Superior temporal gyrus (tissue), 1 donor: Measurements from ENCODE around the gene NEK2.
"Not testable (repeated sequence)": the region's sequence is repeated elsewhere in the genome, so short reads cannot be mapped to it uniquely, and the experiment has no call there.

Experiments
- DNase-seq: peaks from one replicate; pipeline ENCODE4 v3.0.0-alpha.2; 2016; ENCODE audit errors: extremely low spot score

Gene NEK2

DNA sequence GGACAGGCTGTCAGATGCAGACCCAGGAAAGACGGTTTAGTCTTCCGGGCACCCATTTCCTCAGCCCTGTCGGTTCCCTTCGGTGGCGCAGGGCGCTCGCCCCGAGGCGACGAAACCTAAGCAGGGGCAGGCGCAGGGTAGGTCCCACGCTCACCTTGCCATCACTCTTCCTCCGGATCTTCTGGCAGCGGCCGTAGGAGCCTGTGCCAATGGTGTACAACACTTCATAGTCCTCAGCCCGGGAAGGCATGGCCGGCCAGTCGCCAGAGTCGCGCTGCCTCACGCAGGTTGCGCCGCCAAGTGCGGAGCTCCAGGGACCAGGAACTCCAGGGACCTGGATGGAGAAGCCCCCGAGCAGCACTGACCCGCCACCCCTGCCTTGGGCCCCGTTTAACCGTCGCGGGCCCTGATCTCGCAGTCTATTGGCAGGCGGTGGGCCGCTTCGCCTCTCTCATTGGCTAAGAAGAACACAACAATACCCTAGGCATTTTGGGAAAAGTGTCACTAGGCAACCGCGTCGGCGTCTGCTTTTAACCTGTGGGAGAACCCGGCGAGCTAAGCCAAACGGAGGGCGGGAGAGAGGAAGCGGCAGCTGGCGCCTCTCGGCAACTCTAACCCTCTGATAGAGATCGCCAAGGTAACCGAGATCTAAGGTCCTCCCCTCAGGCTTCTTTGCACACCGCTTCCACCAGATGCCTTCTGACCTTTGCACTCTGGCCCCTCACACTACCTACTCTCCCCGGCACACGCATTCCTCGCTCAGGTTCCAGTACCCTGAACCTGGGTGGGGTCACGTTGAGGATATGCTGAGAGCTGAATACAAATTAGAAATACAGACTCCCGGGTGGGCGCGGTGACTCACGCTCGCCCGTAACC is at the start of gene NEK2:
Gene NEK2, minus strand, starts transcription at position 392 of the 876 bp plus-strand sequence. Its CDS starts 142 bp downstream, at position 250.
- DNase-seq, result peak; percentile 87

DNA sequence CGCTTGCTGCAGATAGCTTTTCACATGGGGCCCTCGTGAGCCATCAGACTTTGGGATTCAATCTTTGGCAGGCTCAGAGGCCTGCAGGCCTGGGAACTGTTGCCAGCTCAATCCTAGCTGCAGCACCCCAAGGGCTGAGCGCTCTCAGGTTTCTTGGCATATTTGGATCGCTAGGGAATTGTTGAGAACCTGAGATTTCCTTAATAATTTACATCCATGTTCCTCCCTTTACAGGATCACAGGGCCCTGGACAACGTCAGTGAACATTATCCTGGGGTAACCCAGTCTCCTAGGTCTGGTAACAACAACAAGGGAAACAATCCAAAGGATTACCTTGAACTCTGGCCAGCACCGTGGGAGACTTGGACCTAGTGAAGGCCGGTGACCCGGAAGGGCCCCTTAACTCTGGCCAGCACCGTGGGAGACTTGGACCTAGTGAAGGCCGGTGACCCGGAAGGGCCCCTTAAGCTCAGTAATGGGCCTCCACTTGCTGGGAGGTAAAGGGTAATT is 49.3 kb upstream of the NEK2 start:
- no peak for DNase-seq

DNA sequence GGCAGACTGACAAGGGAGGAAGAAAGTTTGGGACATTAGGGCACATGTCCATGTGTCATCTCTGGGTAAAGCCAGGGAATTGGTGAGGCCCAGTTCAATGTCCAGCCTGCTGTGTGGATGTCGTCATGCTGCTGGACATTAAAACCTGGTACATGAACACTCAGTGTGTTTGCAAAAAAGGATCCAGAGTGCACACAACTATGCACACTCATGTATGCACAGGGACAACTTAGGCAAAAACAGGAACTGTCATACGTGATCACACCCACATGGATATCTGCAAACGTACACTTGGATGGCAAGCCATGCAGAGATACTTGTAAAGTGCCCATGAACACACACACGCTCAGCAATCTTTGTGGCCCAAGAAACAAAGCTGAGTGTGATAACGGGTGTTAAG is 47.9 kb upstream of the NEK2 start:
- no peak for DNase-seq

DNA sequence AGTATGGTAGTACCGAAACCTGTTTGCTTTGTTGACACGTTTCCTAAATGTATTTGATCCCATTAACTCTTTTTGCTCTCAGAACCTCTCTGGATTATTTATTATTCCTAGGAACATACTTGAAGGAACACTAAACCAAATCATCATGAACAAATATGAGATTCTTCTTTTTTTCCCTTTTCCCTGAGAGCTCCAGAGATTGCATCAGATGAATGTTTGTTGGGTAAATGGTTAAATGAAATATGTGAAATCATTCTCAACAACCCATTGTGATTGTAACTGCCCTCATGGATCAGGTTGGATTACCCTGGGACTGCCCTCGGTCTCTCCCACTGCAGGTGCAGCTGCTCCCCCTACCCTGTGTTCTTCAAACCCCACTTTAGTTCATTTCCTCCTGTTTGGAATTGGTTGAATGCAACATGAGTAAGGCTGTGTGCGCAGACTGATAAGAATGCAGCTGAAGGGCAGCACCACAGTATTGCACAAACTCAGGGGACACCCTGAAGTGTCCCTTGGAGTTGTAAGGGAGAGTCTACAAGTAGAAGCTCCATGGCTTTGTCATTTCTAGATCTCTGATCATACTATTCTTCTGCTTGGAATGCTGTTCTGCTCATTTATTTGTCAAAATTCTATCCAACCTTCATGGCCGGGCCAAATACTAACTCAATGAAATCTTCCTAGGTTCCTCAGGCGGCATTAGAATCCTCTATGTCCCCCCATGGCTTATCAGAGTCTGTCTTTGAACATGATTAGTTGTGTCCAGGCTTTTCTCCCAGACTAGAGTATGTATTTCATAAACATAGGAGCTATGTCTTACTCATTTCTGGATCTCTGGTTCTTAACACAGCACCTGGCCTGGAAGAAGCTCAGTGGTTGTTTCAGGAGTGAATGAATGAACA is 47.1 kb upstream of the NEK2 start:
- no peak for DNase-seq

DNA sequence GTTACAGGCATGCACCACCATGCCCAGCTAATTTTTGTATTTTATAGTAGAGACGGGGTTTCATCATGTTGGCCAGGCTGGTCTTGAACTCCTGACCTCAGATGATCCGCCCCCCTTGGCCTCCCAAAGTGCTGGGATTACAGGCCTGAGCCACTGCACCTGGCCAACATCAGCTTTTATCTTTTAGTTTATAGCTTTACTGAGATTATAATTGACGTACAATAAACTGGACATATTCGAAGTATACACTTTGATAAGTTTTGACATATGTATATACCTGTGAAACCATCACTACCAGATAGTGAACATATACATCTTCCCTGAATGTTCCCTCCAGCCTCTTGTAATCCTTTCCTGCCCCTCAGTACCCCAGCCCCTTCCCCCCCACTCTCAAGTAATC is 41.1 kb upstream of the NEK2 start:
- not testable (repeated sequence) for DNase-seq

DNA sequence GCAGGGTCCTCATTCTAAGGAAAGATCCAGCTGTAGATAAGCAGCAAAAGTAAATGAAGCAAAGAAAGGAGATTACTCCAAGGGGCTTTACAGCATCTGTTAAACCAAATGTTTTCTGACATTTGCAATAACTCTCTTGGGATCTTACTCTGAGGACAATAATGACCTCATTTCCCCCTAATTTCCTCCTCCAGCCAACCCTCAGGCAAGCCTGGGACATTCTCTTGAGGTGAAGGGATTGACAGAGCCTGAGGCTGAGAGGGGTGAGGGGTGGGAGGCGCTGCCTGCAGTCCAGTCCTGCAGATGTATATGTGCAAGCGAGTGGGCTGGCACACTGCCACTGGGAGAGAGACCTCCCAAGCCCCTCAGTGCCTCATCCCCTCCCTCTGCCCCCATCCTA is 40.5 kb upstream of the NEK2 start:
- no peak for DNase-seq

DNA sequence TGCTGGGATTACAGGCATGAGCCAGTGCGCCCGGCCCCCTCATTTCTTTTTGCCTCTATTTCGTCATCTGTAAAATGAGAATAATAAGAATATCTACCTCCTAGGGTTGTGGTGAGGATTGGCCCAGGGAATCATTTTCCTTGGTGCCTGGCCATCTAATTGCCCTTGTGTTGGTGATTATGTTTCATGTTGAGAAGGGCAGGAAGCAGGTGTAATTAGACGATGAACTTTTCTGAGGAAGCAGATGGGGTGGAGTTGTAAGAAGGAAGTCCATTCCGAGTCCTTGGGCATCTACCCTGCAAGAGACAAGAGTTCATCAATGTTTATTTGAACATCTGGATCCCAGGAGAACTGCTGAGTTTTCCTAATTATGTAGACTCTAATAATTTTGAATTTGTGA is 38.7 kb upstream of the NEK2 start:
- no peak for DNase-seq

DNA sequence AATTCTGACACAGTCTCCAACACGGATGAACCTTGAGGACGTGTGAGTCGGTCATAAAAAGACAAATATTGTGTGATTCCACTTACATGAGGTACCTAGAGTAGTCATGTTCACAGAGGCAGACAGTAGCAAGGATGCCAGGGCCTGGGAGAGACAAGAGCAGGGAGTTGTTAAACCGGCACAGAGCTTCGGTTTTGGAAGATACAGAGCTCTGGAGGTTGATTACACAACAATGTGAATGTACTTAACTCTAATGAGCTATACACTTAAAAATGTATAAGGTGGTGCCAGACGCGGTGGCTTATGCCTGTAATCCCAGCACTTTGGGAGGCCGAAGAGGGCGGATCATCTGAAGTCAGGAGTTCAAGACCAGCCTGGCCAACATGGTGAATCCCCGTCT is 37.8 kb upstream of the NEK2 start:
- no peak for DNase-seq

DNA sequence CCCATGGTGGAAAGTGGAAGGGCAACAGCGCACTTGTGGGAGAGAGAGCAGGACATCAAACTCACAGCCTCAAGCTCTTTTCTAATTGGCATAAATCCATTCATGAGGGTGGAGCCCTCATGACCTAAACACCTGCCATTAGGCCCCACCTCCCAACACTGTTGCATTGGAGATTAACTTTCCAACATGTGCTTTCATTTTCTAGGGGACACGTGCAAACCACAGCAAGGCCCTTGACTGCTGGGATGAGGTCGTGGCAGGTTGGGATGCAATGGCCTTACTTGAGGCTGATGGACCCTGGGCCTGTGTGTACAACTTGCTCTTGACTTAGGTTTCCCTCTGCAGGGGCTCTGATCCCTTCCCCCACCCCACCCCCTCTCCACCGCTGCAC is 35.9 kb upstream of the NEK2 start:
- no peak for DNase-seq

DNA sequence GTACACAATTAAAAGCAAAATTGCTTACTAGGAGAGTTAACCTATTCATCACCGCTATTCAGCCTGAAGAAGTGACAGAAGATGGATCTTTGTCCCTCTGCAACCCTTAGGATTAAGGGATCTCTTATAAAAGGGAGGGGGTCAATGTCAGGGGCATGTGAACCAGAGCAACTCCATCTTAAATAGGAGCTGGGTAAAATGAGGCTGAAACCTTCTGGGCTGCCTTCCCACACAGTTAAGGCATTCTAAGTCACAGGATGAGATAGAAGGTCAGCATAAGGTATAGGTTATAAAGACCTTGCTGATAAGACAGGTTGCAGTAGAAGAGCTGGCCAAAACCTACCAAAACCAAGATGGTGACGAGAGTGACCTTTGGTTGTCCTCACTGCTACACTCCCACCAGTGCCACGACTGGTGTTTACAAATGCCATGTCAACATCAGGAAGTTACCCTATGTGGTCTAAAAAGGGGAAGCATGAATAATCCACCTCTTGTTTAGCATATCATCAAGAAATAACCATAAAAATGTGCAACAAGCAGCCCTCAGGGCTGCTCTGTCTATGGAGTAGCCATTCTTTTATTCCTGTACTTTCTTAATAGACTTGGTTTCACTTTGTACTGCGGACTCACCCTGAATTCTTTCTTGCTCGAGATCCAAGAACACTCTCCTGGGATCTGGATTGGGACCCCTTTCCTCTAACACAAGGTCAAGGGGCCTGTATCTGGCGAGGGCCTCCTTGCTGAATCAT is 35.3 kb upstream of the NEK2 start:
- no peak for DNase-seq

DNA sequence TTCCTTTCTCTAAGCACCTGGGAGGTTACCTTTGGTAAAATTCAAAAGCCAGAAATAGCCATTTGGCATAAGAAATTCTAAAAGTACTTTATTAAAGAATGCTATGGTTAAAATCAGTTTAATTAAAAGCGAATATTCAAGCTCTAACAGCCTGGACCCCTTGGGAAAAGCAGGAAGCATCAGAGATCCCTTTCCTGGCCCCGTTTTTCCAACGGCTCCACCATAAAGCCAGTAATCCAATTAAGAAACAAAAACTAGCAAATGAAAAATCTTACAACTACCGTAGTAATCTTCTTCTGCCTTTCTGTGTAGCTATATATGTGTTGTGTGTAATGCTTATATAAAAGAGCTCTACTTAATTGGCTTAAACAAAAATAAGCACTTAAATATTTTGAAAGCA is 33.5 kb upstream of the NEK2 start:
- DNase-seq, result no peak

DNA sequence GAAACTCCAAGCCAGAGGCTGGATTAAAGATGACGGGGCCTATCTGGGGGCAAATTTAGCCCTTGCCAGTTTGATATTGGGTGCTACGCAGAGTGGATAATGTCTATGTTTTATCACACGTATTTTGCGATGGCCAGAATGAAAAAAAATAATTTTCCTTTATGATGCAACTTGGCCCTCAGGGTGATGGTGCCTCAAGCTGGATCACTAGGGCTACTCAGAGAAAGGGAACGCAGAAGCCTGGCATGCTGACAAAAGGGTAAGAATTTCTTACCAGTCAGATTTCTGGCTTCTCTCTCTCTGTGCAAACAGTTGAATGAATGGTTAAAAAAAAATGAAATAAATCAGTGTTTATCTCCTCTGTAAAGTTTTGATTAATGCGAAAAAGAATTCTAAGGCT is 32.6 kb upstream of the NEK2 start:
- DNase-seq, result no peak

DNA sequence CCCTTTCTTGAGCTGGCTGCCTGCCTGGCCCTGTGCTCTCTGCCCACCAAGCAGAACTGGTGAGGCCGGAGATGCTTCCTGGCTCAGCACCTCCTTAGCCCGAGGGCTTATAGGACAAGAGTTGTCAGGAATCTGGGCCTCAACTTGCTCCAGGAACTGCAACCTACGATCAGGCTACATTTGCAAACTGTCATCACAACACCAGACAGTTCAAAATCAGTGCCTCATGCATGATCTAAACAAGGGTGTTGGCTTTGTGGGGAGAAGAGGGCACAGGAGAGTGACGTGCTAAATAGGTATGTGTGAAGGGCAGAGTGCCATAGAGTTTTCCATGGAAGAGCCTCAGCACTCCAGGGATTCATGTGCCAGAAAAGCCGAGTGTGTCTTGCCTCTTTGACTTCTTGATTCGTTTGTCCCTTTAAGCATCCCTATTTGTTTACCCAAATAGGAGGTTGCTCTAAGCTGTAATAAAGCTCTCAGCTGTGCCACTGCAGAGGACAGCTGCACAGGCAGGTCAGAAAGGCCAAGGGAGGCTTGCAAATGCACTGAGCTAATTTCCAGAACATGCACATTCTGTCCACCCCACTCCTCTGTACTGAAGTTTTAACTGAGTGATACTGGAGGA is 30.2 kb upstream of the NEK2 start:
- DNase-seq, result no peak

DNA sequence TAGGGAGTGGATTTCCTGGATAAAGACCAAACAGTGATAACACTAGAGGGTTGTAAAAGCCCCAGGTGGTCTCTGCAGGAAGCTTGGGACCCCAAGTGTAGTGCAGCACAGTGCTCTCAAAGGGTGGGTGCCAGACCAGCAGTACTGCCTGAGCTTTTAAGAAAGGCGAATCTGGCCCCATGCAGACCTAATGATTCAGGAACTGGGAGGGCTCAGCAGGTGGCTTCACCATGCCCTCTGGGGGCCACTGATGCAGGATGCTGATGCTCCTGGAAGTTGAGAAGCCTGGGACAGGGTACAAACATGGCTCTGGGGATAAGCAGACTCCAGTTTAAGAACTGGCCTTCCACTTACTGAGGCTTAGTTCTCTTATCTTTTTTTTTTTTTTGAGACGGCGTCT is 29.1 kb upstream of the NEK2 start:
- DNase-seq, result no peak

DNA sequence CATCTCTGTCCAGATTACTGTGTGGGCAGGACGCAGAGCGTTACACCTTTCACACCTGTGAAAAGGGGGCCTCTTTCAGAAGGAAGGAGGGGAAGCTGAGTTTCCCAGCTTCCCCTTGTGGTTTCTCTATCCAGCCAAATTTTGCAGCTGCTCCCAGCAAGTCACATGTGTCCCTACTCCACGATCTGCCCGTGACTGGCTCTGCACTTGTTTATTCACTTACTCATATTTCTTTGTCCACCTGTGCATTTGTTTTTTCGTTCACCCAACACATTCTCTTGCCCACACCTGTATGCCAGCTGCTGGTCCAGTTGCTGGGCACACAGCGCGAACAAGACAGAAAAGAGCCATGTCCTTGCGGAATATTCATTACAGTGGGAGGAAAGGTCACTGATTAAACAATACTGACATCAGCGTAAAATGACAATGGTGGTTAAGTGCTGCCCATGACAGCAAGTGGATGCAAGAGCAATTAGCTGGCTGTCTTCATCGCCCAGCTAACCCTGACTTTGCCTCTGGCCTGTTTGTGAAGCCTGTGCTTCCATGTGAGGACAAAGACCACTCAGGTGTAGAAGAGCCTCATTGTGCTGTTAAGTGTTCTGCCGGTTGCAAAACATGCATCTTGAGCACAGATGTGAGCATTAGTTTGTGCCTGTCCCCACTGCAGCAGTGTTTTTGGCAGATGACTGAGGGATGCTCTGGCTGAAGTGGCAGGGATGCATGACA is 28.6 kb upstream of the NEK2 start:
- DNase-seq, result peak; percentile 61

DNA sequence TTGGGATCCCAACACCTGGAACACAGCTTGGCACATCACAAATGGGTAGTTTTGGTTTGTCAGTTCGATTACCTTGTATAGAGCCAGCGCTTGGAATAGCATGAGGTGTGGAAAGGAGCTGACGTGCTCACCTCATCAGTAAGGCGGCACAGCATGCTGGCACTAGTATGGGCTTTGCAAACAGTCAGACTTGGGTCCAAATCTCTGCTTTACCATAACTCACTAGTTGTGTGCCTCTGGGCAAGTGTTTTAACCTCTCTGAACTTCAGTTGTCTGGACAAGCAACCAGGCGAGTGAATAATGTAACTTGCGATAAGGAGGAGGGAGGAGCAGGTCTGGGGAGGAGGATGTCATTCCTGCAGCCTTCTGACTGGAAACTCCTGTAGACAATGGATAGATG is 26.3 kb upstream of the NEK2 start:
- DNase-seq, result no peak

DNA sequence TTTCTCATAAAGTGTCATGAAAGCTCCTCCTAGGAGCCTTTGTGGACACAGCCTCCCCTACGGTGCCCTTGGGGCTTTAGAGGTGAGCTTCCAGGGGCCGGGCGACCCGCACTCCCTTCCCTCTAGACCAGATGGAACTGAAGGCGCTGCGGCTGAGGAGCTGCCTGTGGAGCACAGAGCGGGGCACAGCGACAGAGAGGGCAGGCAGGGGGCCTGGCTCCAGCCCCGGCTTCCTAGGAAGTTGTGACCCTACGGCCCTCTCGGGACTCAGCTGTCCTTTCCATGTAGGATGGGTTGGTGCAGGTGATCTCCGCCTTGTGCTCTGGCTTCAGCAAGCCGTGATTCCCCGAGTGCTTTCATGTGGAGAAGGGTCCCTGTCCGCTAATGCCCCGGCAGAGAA is 23.6 kb upstream of the NEK2 start:
- DNase-seq, result no peak

DNA sequence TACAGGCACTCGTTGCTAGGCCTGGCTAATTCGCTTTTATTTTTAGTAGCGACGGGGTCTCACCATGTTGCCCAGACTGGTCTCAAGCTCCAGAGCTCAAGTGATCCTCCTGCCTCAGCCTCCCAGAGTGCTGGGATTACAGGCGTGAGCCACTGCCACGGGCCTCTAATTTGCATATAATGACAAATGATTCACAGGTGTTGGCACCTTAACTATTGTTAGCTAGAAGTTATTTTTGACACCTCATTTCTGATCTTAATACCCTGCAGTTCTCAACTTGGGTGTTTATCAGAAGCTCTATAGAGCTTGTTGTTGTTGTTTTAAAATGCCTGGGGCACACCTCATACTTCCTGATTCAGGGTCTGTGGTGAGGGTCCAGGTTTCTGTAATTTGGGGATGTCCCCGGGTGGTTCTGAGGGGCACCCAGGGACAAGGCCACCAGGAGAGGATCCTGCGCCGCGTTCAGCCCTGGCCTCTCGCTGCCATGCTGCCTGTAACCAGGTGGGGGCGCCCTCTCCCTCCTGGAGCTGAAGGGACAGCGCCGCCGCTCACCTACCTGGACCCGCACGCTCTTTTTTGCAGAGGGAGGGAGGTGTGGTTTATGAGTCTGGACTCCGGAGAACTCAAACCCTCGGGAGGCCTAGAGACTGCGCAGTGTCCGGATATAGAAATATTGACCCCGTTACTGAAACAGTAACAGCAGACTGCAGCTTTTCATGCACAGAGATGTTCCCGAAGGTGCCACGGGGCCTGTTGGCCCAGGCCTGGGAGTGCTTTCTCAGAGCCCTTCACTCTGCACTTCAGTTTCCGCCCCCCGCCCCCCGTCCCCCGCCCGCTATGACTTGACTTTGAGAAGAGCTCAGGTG is 23.0 kb upstream of the NEK2 start:
- peak; percentile 91 for DNase-seq

DNA sequence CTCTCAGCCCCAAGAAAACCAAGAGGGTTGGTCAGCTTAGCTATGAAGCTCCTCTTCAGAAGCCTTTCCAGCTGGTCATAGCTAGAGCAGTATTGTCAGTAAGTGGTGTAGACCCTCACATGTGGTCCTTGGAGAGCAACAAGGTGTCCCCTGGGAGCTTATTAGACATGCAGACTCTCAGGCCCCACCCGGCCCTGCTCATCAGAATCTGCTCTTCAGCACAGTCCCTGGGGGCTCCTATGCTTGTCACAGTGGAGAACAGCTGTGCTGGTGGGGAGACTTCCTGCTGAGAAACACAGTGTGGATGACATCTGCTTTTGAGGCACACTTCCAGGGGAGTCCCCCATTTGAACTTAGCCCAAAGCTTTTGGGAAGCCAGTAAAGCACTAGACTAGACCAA is 21.9 kb upstream of the NEK2 start:
- DNase-seq, result no peak
